Osteocyte (in vitro differentiated cells): ENCODE measurements around the gene SRRM1. TPM values are rescaled to one million over a fixed set of nuclear protein-coding genes. Genes with fewer than 3 reads are reported as not detected.

Source experiments
- DNase-seq: peaks from one replicate; pipeline ENCODE4 v3.0.0; 2021; ENCODE audit warnings: mixed read lengths; ENCODE audit not compliant: unreplicated experiment; ENCODE audit errors: extremely low spot score
- H3K27ac Mint-ChIP-seq: one replicate; pipeline ENCODE4 v1.8.0; 2021; ENCODE audit warnings: mild to moderate bottlenecking, mixed read lengths; ENCODE audit not compliant: unreplicated experiment
- H3K27me3 Mint-ChIP-seq: one replicate; pipeline ENCODE4 v1.8.0; 2021; ENCODE audit warnings: mixed read lengths; ENCODE audit not compliant: unreplicated experiment
- H3K36me3 Mint-ChIP-seq: one replicate; pipeline ENCODE4 v1.8.0; 2021; ENCODE audit warnings: mixed read lengths; ENCODE audit not compliant: unreplicated experiment
- H3K4me1 Mint-ChIP-seq: one replicate; pipeline ENCODE4 v1.8.0; 2021; ENCODE audit warnings: mixed read lengths; ENCODE audit not compliant: unreplicated experiment
- H3K4me3 Mint-ChIP-seq: one replicate; pipeline ENCODE4 v1.8.0; 2021; ENCODE audit warnings: mild to moderate bottlenecking, moderate library complexity, mixed read lengths; ENCODE audit not compliant: unreplicated experiment
- H3K9me3 Mint-ChIP-seq: one replicate; pipeline ENCODE4 v1.8.0; 2021; ENCODE audit warnings: mixed read lengths; ENCODE audit not compliant: unreplicated experiment
- CTCF ChIP-seq: fragments of 200-600 bp; sonication (generic); IDR thresholded peaks from 2 replicates; pipeline ENCODE4 v1.5.0; 2021; ENCODE audit warnings: antibody characterized with exemption, mild to moderate bottlenecking, moderate library complexity
- total RNA-seq: library from RNA; stranded (reverse); gene quantifications from 2 replicates; pipeline ENCODE4 v1.2.1, GENCODE V29; 2021

The SRRM1 gene
- total RNA-seq, 1 donor from 2014 or later: 110 TPM

DNA sequence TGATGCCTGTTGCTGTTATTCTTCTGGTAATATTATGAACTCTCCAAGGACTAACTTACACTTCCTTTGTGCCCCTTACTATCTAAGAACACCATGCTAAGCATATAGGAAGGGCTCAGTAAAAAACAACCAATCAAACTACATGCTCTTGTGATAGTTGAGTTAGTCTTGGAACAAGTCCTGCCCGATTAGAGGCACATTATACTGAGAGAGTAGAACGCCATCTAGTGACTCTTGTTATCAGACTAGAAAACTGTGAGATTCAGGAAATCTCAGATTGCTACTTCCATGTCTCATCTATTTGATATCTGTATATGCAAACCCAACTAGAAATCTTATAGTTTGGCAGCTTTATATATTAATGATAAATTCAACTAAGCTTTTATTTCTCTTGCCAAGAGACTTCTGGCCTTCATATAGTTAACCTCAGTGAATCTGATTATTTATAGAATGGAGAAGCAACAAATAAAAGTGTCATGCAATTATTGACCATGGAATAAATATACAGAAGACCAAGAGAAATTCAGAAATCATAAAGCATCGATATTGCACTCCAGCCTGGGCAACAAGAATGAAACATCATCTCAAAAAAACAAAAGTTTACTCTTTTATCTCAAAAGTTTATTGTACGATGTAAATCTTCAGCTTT, 7.8 kb upstream of the SRRM1 start:
- H3K4me3 Mint-ChIP-seq: no peak overlapping the region
- peak; percentile 75 for TF ChIP-seq CTCF
- peaks cover 26% of the 10 kb centered on the region for H3K27me3 Mint-ChIP-seq
- no peak for DNase-seq
- no peaks in the 10 kb centered on the region for H3K36me3 Mint-ChIP-seq
- H3K27ac Mint-ChIP-seq: no peak overlapping the region
- H3K9me3 Mint-ChIP-seq: no peaks in the 10 kb centered on the region
- no peaks in the 10 kb centered on the region for H3K4me1 Mint-ChIP-seq

DNA sequence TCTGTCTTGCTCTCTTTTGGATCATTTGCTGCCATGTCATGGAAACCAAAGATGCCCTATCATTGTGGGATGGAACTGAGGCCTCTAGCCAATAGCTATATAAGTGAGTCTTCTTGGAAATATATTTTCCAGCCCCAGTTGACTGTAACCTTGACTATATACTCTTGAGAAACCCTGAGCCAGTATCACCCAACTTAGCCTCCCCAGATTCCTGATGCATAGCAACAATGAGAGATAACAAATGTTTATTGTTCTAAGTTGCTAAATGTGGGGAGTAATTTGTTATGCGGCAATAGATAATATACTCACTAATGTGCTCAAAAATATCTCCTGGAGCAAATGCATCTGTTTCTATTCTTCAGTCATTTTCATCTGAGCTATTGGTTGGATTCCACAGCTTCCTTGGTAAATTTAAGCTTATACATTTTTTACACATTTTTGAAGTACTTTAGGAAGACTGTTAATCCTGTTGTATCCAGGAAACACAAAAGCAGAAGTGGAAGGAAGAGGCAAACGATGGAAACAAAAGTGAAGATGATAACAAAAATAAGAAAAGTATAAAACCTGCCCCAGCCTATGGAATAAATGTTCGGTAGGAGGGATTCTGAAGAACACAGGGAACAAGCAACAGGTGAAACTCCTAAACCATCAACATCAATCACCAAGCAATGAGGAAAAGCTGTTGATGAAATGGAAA, 6.3 kb upstream of the SRRM1 start:
- no peak overlapping the region for H3K27ac Mint-ChIP-seq
- TF ChIP-seq CTCF: no peak
- no peak for DNase-seq
- no peaks in the 10 kb centered on the region for H3K9me3 Mint-ChIP-seq
- peaks cover 7% of the 10 kb centered on the region for H3K4me1 Mint-ChIP-seq
- peaks cover 24% of the 10 kb centered on the region for H3K27me3 Mint-ChIP-seq
- no peaks in the 10 kb centered on the region for H3K36me3 Mint-ChIP-seq
- no peak overlapping the region for H3K4me3 Mint-ChIP-seq

- Mint-ChIP-seq H3K27ac (no peak overlapping the region), H3K4me3 (no peak overlapping the region), H3K27me3 (peaks cover 24% of the 10 kb centered on the region), H3K4me1 (peaks cover 10% of the 10 kb centered on the region), H3K36me3 (no peaks in the 10 kb centered on the region), H3K9me3 (no peaks in the 10 kb centered on the region)
- no peak for DNase-seq
- no peak for TF ChIP-seq CTCF
These were observed 4.0 kb upstream of the SRRM1 start for GRCh38 chr1:24639094-24639493.

DNA sequence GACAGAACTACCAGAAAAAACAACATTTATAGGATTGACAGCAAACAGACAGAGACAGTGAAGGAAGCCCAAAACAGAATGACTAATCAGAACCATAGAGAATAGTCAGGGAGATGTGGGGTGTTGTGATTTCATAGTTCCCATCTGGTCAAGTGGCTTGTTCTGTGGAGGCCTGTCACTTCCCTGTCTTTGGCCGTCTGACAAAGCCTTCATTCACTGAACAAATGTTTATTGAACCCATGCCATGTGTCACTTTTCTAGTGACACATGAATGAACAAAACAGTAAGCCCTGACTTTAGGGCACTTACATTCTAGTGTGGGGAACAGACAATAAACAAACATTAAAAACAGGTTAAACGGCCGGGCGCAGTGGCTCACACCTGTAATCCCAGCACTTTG, 3.2 kb upstream of the SRRM1 start:
- DNase-seq: no peak
- Mint-ChIP-seq H3K9me3 (no peaks in the 10 kb centered on the region), H3K4me1 (peaks cover 18% of the 10 kb centered on the region), H3K27ac (no peak overlapping the region), H3K4me3 (no peak overlapping the region), H3K27me3 (peaks cover 24% of the 10 kb centered on the region), H3K36me3 (peaks cover 2% of the 10 kb centered on the region)
- TF ChIP-seq CTCF: no peak

DNA sequence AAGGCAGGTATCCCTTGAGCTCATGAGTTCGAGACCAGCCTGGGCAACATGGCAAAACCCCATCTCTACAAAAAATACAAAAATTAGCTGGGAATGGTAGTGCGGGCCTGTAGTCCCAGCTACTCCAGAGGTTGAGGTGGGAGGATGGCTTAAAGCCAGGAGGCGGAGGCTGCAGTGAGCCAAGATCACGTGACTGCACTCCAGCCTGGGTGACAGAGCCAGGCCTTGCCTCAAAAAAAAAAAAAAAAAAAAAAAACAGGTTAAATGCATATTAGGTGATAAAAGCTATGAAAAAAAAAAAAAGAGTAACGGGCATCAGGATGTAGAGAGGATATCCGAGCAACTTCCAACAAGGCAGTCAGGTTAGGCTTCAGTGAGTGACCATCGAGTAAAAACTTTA, 2.8 kb upstream of the SRRM1 start:
- TF ChIP-seq CTCF: no peak
- H3K4me1 Mint-ChIP-seq: peaks cover 22% of the 10 kb centered on the region
- H3K4me3 Mint-ChIP-seq: peak overlapping the region; percentile 97
- H3K27ac Mint-ChIP-seq: no peak overlapping the region
- no peak for DNase-seq
- H3K9me3 Mint-ChIP-seq: no peaks in the 10 kb centered on the region
- H3K36me3 Mint-ChIP-seq: peaks cover 3% of the 10 kb centered on the region
- peaks cover 23% of the 10 kb centered on the region for H3K27me3 Mint-ChIP-seq
